Measurements from ENCODE around the gene NUDT2.

DNA sequence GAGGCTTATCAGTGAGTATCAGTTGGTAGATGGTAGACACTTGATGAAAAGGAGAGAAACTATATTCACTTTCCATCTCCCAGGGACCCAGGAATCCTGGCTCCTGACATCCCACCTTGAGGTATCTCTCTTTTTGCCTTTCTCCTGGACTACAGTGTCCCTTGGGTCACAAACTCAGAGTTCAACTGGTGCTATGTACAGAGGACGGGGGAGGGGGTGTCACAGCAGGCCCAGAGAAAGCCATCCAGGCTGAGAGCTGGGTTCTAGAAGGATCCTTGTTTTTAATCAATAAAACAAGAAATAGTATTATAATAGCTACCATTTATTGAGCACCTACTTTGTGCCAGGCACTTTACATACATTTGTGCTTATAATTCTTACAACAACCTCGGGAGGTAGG is 37.0 kb downstream of the NUDT2 start:
- TF ChIP-seq POLR2A (IDR thresholded peaks at IDR 0.05; ENCODE audit: low read length) (no peak), GATA1 (IDR thresholded peaks at IDR 0.05; ENCODE audit: low read depth, low read length) (no peak)
